ACHN (cell line): ENCODE results near the gene TPPP.
"Not testable (repeated sequence)": the region's sequence is repeated elsewhere in the genome, so short reads cannot be mapped to it uniquely, and the experiment has no call there.

ENCODE experiments used
- DNase-seq: peaks from one replicate; pipeline ENCODE4 v3.0.0-alpha.2; 2015
- in situ Hi-C: cut with HindIII; loops from 2 replicates; pipeline ENCODE4 v1.10.0; 2017; ENCODE audit warnings: low sequenced_read_pairs, low pct_ligation_motif_present, low pct_unique_long_range_greater_than_20kb

TPPP gene

GRCh38 chr5:639584-640213 lies 53.5 kb downstream of the TPPP start:
- in situ Hi-C loops, result no loop called here
- no peak for DNase-seq

GRCh38 chr5:639253-639530 lies 54.0 kb downstream of the TPPP start:
- no peak for DNase-seq
- in situ Hi-C loops, result no loop called here

- in situ Hi-C loops, result no loop called here
- DNase-seq, result no peak
These were observed 54.5 kb downstream of the TPPP start for GRCh38 chr5:638501-639252.

GRCh38 chr5:637581-638450 lies 55.3 kb downstream of the TPPP start:
- in situ Hi-C loops, result no loop called here
- no peak for DNase-seq

- no peak for DNase-seq
- in situ Hi-C loops, result no loop called here
These were observed 56.2 kb downstream of the TPPP start for GRCh38 chr5:636951-637350.

GRCh38 chr5:635306-636055 lies 57.7 kb downstream of the TPPP start:
- no peak for DNase-seq
- in situ Hi-C loops, result no loop called here

GRCh38 chr5:634191-634590 lies 59.0 kb downstream of the TPPP start:
- DNase-seq, result no peak
- in situ Hi-C loops, result no loop called here

- in situ Hi-C loops, result no loop called here
- no peak for DNase-seq
These were observed 59.6 kb downstream of the TPPP start for GRCh38 chr5:633501-633955.

GRCh38 chr5:628351-629205 lies 64.6 kb downstream of the TPPP start:
- in situ Hi-C loops, DNase-seq: not testable (repeated sequence)

GRCh38 chr5:627840-628239 lies 65.3 kb downstream of the TPPP start:
- no peak for DNase-seq
- in situ Hi-C loops, result no loop called here

GRCh38 chr5:626850-627249 lies 66.3 kb downstream of the TPPP start:
- DNase-seq, result no peak
- in situ Hi-C loops, result no loop called here

- in situ Hi-C loops, result no loop called here
- no peak for DNase-seq
These were observed 67.6 kb downstream of the TPPP start for GRCh38 chr5:625516-625915.

GRCh38 chr5:624951-625230 lies 68.3 kb downstream of the TPPP start:
- in situ Hi-C loops, result no loop called here
- DNase-seq, result no peak

- no peak for DNase-seq
- in situ Hi-C loops, result no loop called here
These were observed 68.8 kb downstream of the TPPP start for GRCh38 chr5:624118-624950.

- no peak for DNase-seq
- in situ Hi-C loops, result no loop called here
These were observed 69.6 kb downstream of the TPPP start for GRCh38 chr5:623531-623930.

GRCh38 chr5:622946-623522 lies 70.1 kb downstream of the TPPP start:
- in situ Hi-C loops, result no loop called here
- no peak for DNase-seq

- in situ Hi-C loops, result no loop called here
- no peak for DNase-seq
These were observed 70.8 kb downstream of the TPPP start for GRCh38 chr5:622359-622758.
